A549 (cell line): ENCODE measurements around the gene HINT2. TPM values are rescaled to one million over a fixed set of nuclear protein-coding genes. Genes with fewer than 3 reads are reported as not detected.

Experiments used
- ATAC-seq, 2 experiments: fragments of 200-7000 bp in 1 of 2; fragments of >200 bp in 1 of 2; cut with Nextera tagmentation in 1 of 2; cut with Tn5 transposase in 1 of 2; 3 replicates each; pipeline versions ENCODE4 v1.8.0 to v1.9.1; 2018 to 2020; ENCODE audit warnings: mild to moderate bottlenecking in 1 of 2, moderate library complexity in 1 of 2
- CTCF ChIA-PET: fragments of 300-600 bp; sonication (Branson Sonifier 250); formaldehyde crosslinking; extraction: SDS; loops from one replicate; lab custom pipeline; 2021; ENCODE audit warnings: antibody characterized with exemption, inconsistent platforms; lab: Yijun Ruan, JAX
- POLR2A ChIA-PET: fragments of 350-600 bp; formaldehyde crosslinking; extraction: SDS; loops from one replicate; lab custom pipeline; 2021; ENCODE audit warnings: antibody characterized with exemption, inconsistent platforms; lab: Yijun Ruan, JAX
- DNase-seq, 2 experiments: peaks; one replicate each; pipeline versions ENCODE4 v3.0.0 to v3.0.0-alpha.2; 2011 to 2016; ENCODE audit warnings: low read depth in 1 of 2, low spot score in 1 of 2
- FAIRE-seq: peaks from 2 replicates; lab custom pipeline; 2011; peaks lifted over from hg19 to GRCh38; lab: Jason Lieb, UNC
- H3K27ac ChIP-seq, 2 experiments: fragments of >200 bp; sonication (Bioruptor Twin); formaldehyde crosslinking; 3 replicates each; pipeline ENCODE4 v1.5.1; 2016 to 2017
- H3K4me1 ChIP-seq: fragments of >200 bp; sonication (Bioruptor Twin); formaldehyde crosslinking; 3 replicates; pipeline ENCODE4 v1.6.1; 2016
- H3K4me2 ChIP-seq: fragments of >200 bp; sonication (Bioruptor Twin); formaldehyde crosslinking; 3 replicates; pipeline ENCODE4 v1.6.1; 2016
- H3K4me3 ChIP-seq: fragments of >200 bp; sonication (Bioruptor Twin); formaldehyde crosslinking; 3 replicates; pipeline ENCODE4 v1.5.1; 2016
- H3K9me3 ChIP-seq: fragments of >200 bp; sonication (Bioruptor Twin); formaldehyde crosslinking; 3 replicates; pipeline ENCODE4 v1.6.1; 2016
- CBX2 ChIP-seq: fragments of 200-600 bp; sonication (generic); IDR thresholded peaks from 2 replicates; pipeline ENCODE4 v1.6.1; 2016; ENCODE audit warnings: low read depth, mild to moderate bottlenecking, borderline replicate concordance
- CHD2 ChIP-seq: fragments of 150-350 bp; IDR thresholded peaks from 2 replicates; pipeline ENCODE4 v1.6.1; 2014; ENCODE audit warnings: low read length; ENCODE audit not compliant: partially characterized antibody
- CHD4 ChIP-seq: fragments of 200-600 bp; sonication (generic); IDR thresholded peaks from 2 replicates; pipeline ENCODE4 v1.6.1; 2016; ENCODE audit warnings: antibody characterized with exemption, mild to moderate bottlenecking, borderline replicate concordance
- FOSB ChIP-seq: fragments of 250-450 bp; sonication (Bioruptor Pico); IDR thresholded peaks from 2 replicates; pipeline ENCODE4 v1.5.0; 2020; ENCODE audit warnings: mild to moderate bottlenecking, moderate library complexity
- HOXA7 ChIP-seq: fragments of 250-450 bp; sonication (Bioruptor Pico); IDR thresholded peaks from 2 replicates; pipeline ENCODE4 v1.5.0; 2020; ENCODE audit warnings: mild to moderate bottlenecking, moderate library complexity
- HOXB5 ChIP-seq: fragments of 250-450 bp; sonication (Bioruptor Pico); IDR thresholded peaks from 2 replicates; pipeline ENCODE4 v1.5.0; 2020; ENCODE audit warnings: mild to moderate bottlenecking, moderate library complexity
- JUN ChIP-seq, 2 experiments: fragments of >200 bp; sonication (Bioruptor Twin); formaldehyde crosslinking; IDR thresholded peaks; 2 replicates in 1 of 2; 3 replicates in 1 of 2; pipeline ENCODE4 v1.6.1; 2016 to 2017
- JUNB ChIP-seq: fragments of >200 bp; sonication (Bioruptor Twin); formaldehyde crosslinking; IDR thresholded peaks from 2 replicates; pipeline ENCODE4 v1.6.1; 2016
- KDM5A ChIP-seq: fragments of 200-600 bp; sonication (generic); IDR thresholded peaks from 2 replicates; pipeline ENCODE4 v1.6.1; 2016; ENCODE audit warnings: antibody characterized with exemption, mild to moderate bottlenecking
- MAFK ChIP-seq: fragments of 450-650 bp; IDR thresholded peaks from 2 replicates; pipeline ENCODE4 v1.6.1; 2014; ENCODE audit not compliant: partially characterized antibody
- MYC ChIP-seq: IDR thresholded peaks from 2 replicates; pipeline ENCODE4 v1.6.1; 2012; ENCODE audit warnings: mild to moderate bottlenecking, inconsistent platforms, low read length, improper control_type of control experiment, borderline replicate concordance
- NR3C1 ChIP-seq: fragments of >200 bp; sonication (Bioruptor Twin); formaldehyde crosslinking; IDR thresholded peaks from 3 replicates; pipeline ENCODE4 v1.6.1; 2017
- POLR2AphosphoS2 ChIP-seq: conservative IDR thresholded peaks from 2 replicates; pipeline ENCODE4 v1.6.1; 2012; ENCODE audit warnings: low read length, improper control_type of control experiment, inconsistent platforms
- RARB ChIP-seq: fragments of 250-450 bp; sonication (Bioruptor Pico); IDR thresholded peaks from 2 replicates; pipeline ENCODE4 v1.8.0; 2021; ENCODE audit warnings: mild to moderate bottlenecking, moderate library complexity
- RFX5 ChIP-seq: fragments of 450-650 bp; IDR thresholded peaks from 2 replicates; pipeline ENCODE4 v1.7.1; 2014; ENCODE audit warnings: antibody characterized with exemption, mild to moderate bottlenecking, moderate library complexity
- SREBF2 ChIP-seq: fragments of 450-650 bp; IDR thresholded peaks from 2 replicates; pipeline ENCODE4 v1.6.1; 2014; ENCODE audit warnings: mild to moderate bottlenecking, moderate library complexity
- ZNF302 ChIP-seq: fragments of 250-450 bp; sonication (Bioruptor Pico); IDR thresholded peaks from 2 replicates; pipeline ENCODE4 v1.9.0; 2021; ENCODE audit warnings: inconsistent platforms, mild to moderate bottlenecking, moderate library complexity
- ZSCAN20 ChIP-seq: fragments of 250-450 bp; sonication (Bioruptor Pico); IDR thresholded peaks from 2 replicates; pipeline ENCODE4 v1.8.0; 2022; ENCODE audit warnings: mild to moderate bottlenecking, moderate library complexity
- WGBS: methylation state at CpG from one replicate; pipeline ENCODE4 v1.1.6; 2017; ENCODE audit errors: missing lambda C conversion rate; 5-methylcytosine and 5-hydroxymethylcytosine counted together
- polyA plus RNA-seq, 4 experiments: library from polyadenylated mRNA; depleted of rRNA in 3 of 4; stranded (reverse); fragments of >200 nt; fragmentation: RNase III in 1 of 4; extraction: RNeasy Plus Mini Kit Qiagen cat#74134 plus additional on column Dnase treatment in 1 of 4; gene quantifications; 2 replicates in 3 of 4; 3 replicates in 1 of 4; pipeline ENCODE4 v1.2.3, GENCODE V29; 2011 to 2017
- TF ChIP-seq, protein P1 (sequence below): IDR thresholded peaks from 2 replicates; pipeline ENCODE4 v1.6.1; 2012; ENCODE audit warnings: low read depth, borderline replicate concordance
- TF ChIP-seq, protein P2 (sequence below): fragments of >200 bp; sonication (Bioruptor Twin); formaldehyde crosslinking; IDR thresholded peaks from 3 replicates; pipeline ENCODE4 v1.6.1; 2016
- TF ChIP-seq, protein P3 (sequence below): fragments of 250-450 bp; sonication (Bioruptor Pico); IDR thresholded peaks from 2 replicates; pipeline ENCODE4 v1.5.0; 2021; ENCODE audit warnings: mild to moderate bottlenecking, moderate library complexity, borderline replicate concordance
- TF ChIP-seq, protein P4 (sequence below): fragments of 250-450 bp; sonication (Bioruptor Pico); IDR thresholded peaks from 2 replicates; pipeline ENCODE4 v1.5.0; 2020; ENCODE audit warnings: low read depth, mild to moderate bottlenecking, moderate library complexity

The HINT2 gene
- polyA plus RNA-seq, 2 of the 4 experiments (the other 2 are of a cell fraction), result 46.9 to 69.2 TPM

DNA sequence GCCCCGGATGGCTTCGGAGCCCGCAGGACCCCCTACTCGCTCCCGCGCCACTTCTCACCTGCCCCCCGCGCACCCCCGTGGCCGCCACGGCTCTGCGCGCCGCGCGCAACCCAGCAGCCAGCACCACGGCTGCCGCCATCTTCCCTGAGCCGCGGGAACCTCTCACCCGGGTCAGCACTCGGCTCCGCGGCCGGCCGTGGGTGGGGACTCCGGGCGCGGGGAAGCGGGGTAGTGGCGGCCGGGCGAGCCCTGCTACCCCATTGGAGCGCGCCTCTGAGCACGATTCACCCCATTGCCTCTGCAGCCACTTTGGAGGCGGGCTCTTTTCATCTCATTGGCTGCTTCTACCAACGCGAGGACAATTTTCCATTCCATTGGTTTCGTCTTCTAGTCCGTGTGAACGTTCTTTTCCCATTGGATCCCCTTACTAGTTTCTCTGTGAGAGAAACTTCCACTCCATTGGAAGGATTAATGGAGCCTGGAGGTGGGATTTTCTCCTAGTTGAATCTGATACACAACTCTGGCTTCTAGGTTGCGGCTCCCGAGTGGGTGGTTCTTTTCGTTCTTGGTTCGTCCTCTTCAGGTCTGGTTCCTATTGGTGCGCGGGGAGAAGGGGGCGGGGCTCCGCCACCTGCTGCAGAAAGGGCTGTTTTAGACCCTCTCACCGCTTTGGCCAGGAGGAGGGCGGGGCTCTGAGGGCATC is at the start of gene HINT2 (continued):
- TF ChIP-seq RARB (no peak), KDM5A (no peak), MYC (no peak), HOXB5 (CRISPR knock-in tag) (no peak; the same call in 1 of the 2 replicates), RFX5 (peak; percentile 54; the same call in 1 of the 2 replicates), ZSCAN20 (no peak), SREBF2 (peak; percentile 20; the same call in 1 of the 2 replicates), JUN (IDR thresholded peaks at IDR 0.05) (peak in 1 of 2 experiments; percentile 93; a peak in 3 of 5 replicates), JUNB (no peak)
- TF ChIP-seq, protein P1, sequence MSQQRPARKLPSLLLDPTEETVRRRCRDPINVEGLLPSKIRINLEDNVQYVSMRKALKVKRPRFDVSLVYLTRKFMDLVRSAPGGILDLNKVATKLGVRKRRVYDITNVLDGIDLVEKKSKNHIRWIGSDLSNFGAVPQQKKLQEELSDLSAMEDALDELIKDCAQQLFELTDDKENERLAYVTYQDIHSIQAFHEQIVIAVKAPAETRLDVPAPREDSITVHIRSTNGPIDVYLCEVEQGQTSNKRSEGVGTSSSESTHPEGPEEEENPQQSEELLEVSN, result 0 out of 2 replicates have a peak, but pooled peaks have one; percentile 29
- TF ChIP-seq, protein P2, sequence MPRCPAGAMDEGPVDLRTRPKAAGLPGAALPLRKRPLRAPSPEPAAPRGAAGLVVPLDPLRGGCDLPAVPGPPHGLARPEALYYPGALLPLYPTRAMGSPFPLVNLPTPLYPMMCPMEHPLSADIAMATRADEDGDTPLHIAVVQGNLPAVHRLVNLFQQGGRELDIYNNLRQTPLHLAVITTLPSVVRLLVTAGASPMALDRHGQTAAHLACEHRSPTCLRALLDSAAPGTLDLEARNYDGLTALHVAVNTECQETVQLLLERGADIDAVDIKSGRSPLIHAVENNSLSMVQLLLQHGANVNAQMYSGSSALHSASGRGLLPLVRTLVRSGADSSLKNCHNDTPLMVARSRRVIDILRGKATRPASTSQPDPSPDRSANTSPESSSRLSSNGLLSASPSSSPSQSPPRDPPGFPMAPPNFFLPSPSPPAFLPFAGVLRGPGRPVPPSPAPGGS, result peak; percentile 92; the same call in 2 of the 3 replicates
- TF ChIP-seq, all 56 proteins: peak for 12

DNA sequence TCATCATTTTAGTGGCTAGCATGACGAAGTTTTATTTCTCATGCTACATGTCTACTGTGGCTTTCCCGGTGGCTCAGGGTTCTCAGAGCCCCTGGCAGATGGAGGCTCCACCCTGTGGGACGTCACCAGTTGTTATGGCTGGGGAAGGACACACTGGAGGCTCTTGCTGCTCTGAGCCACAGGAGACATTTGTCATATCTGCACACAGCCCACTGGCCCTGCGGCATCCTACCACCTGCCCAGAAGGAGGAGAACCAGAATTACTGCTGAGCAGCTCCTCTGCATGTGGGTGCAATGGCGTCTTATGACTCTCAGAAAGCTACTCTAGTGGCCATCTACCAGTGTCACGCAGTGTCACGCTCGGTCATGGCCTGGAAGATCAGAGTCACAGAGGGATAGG is 48.7 kb upstream of the HINT2 start:
- H3K27ac ChIP-seq, result no peak overlapping the region
- ATAC-seq (no peak), FAIRE-seq (no peak), DNase-seq (no peak)
- H3K9me3 ChIP-seq, result no peaks in the 10 kb centered on the region
- CTCF ChIA-PET, result interaction anchor here (1.3 to 4.2 kb wide), 8 partner anchors 9 to 132 kb away, joined by 3 to 18 read pairs (median 4); partner anchors contain the start of genes HINT2 and TLN1
- TF ChIP-seq, protein P3, sequence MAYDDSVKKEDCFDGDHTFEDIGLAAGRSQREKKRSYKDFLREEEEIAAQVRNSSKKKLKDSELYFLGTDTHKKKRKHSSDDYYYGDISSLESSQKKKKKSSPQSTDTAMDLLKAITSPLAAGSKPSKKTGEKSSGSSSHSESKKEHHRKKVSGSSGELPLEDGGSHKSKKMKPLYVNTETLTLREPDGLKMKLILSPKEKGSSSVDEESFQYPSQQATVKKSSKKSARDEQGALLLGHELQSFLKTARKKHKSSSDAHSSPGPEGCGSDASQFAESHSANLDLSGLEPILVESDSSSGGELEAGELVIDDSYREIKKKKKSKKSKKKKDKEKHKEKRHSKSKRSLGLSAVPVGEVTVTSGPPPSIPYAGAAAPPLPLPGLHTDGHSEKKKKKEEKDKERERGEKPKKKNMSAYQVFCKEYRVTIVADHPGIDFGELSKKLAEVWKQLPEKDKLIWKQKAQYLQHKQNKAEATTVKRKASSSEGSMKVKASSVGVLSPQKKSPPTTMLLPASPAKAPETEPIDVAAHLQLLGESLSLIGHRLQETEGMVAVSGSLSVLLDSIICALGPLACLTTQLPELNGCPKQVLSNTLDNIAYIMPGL (CRISPR knock-in tag), result no peak
- TF ChIP-seq POLR2AphosphoS2 (no peak), ZSCAN20 (no peak)
- TF ChIP-seq, protein P4, sequence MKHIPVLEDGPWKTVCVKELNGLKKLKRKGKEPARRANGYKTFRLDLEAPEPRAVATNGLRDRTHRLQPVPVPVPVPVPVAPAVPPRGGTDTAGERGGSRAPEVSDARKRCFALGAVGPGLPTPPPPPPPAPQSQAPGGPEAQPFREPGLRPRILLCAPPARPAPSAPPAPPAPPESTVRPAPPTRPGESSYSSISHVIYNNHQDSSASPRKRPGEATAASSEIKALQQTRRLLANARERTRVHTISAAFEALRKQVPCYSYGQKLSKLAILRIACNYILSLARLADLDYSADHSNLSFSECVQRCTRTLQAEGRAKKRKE, result no peak
- POLR2A ChIA-PET, result no interaction called here
- no peaks in the 10 kb centered on the region for H3K4me1 ChIP-seq
- no peak overlapping the region for H3K4me3 ChIP-seq
- WGBS, result 49% methylated on average over 8 of the region's 8 CpGs
- H3K4me2 ChIP-seq, result no peak overlapping the region

DNA sequence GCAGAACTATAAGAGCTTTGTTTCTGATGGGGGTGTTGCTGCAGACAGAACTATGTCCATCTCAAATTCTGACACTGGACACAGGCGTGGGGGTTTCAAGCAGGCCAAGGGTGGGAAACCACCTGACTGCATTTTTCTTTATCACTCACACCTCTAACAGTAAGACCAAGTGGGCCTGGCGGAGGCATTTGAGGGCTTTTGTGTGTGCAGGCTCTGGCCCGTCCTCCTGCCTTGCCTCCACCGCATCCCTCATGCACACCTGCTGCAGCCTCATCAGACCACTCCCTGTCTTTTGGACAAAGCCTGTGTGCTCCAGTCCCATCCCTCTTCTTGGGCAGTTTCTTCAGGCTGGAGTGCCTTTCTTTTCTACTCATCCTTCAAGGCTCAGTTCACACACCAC is 47.5 kb upstream of the HINT2 start:
- H3K27ac ChIP-seq, result no peak overlapping the region
- ATAC-seq, result no peak
- 70% methylated on average over 4 of the region's 4 CpGs for WGBS
- CTCF ChIA-PET, result interaction anchor here (1.5 to 8.1 kb wide), 5 partner anchors 8 to 72 kb away, joined by 3 to 36 read pairs (median 6); no protein-coding TSS in a partner anchor
- H3K4me3 ChIP-seq, result no peak overlapping the region
- no peaks in the 10 kb centered on the region for H3K9me3 ChIP-seq
- DNase-seq, result no peak
- POLR2A ChIA-PET, result no interaction called here
- no peaks in the 10 kb centered on the region for H3K4me1 ChIP-seq
- no peak for FAIRE-seq
- no peak overlapping the region for H3K4me2 ChIP-seq
- TF ChIP-seq RFX5 (no peak), MAFK (no peak), CHD4 (no peak), RARB (no peak), HOXA7 (CRISPR knock-in tag) (no peak), CBX2 (no peak), JUN (IDR thresholded peaks at IDR 0.05) (no peak), ZNF302 (CRISPR knock-in tag) (no peak), FOSB (CRISPR knock-in tag) (no peak), NR3C1 (no peak), CHD2 (no peak)
- TF ChIP-seq, protein P2, result no peak
